HG03159 (cell line): Measurements from ENCODE around the gene USP21.

Experiments used
- ATAC-seq: cut with Tn5 transposase; IDR thresholded peaks from one replicate; pipeline ENCODE4 v1.9.1; 2021; ENCODE audit warnings: mild to moderate bottlenecking, moderate library complexity; ENCODE audit not compliant: unreplicated experiment

USP21 gene

GRCh38 chr1:161132410-161133219 is 26.7 kb upstream of the USP21 start, which contains the start of gene DEDD:
DEDD (minus strand) TSS chr1:161132667; CDS start chr1:161124462, 8,205 bp downstream.
- peak; percentile 91 for ATAC-seq

GRCh38 chr1:161133220-161133740 is 26.0 kb upstream of the USP21 start:
- ATAC-seq, result peak; percentile 5

GRCh38 chr1:161137881-161138280 is 21.4 kb upstream of the USP21 start:
- no peak for ATAC-seq

- no peak for ATAC-seq
These were observed 20.9 kb upstream of the USP21 start for GRCh38 chr1:161138431-161138830.

GRCh38 chr1:161139766-161140165 is 19.5 kb upstream of the USP21 start:
- ATAC-seq, result no peak

GRCh38 chr1:161140755-161141400 is 18.4 kb upstream of the USP21 start:
- ATAC-seq, result no peak

- ATAC-seq, result no peak
These were observed 13.5 kb upstream of the USP21 start for GRCh38 chr1:161145832-161146231.

GRCh38 chr1:161153176-161153575 is 6.1 kb upstream of the USP21 start:
- peak; percentile 11 for ATAC-seq

- ATAC-seq, result peak; percentile 80
These were observed 5.5 kb upstream of the USP21 start, which contains the start of gene UFC1 for GRCh38 chr1:161153682-161154337. UFC1 (plus strand) TSS chr1:161153978; CDS start chr1:161153998, 20 bp downstream.

GRCh38 chr1:161157867-161158266 is 1.4 kb upstream of the USP21 start:
- no peak for ATAC-seq

- ATAC-seq, result no peak
These were observed 837 bp upstream of the USP21 start for GRCh38 chr1:161158316-161159010.

GRCh38 chr1:161159913-161160243 is 578 bp downstream of the USP21 start:
- ATAC-seq, result no peak

- ATAC-seq, result no peak
These were observed 1.4 kb downstream of the USP21 start for GRCh38 chr1:161160671-161161145.

- ATAC-seq, result no peak
These were observed 2.4 kb downstream of the USP21 start for GRCh38 chr1:161161652-161162051.

GRCh38 chr1:161162052-161162451 is 2.8 kb downstream of the USP21 start:
- no peak for ATAC-seq

GRCh38 chr1:161162806-161163205 is 3.5 kb downstream of the USP21 start:
- ATAC-seq, result no peak

GRCh38 chr1:161163793-161164192 is 4.5 kb downstream of the USP21 start:
- no peak for ATAC-seq

- ATAC-seq, result no peak
These were observed 5.8 kb downstream of the USP21 start for GRCh38 chr1:161164901-161165610.

GRCh38 chr1:161165742-161166668 is 6.7 kb downstream of the USP21 start, which contains the start of gene PPOX:
PPOX (plus strand) TSS chr1:161166426; CDS start chr1:161166848, 422 bp downstream.
- ATAC-seq, result peak; percentile 88
